Stimulated activated CD8-positive, alpha-beta memory T cell treated with anti-CD3 and anti-CD28 coated beads, Interleukin-12 subunit alpha, Interleukin-12 subunit beta, amount 100 ng/mL, for 24 hours (primary cell): ENCODE results near the gene NUP50.
"Not testable (repeated sequence)": the region's sequence is repeated elsewhere in the genome, so short reads cannot be mapped to it uniquely, and the experiment has no call there.

Experiments
- DNase-seq: peaks from one replicate; pipeline ENCODE4 v3.0.0-alpha.2; 2020; ENCODE audit errors: extremely low read depth

NUP50 gene

GRCh38 chr22:45159652-45160462, 3.9 kb upstream of the NUP50 start:
- no peak for DNase-seq

GRCh38 chr22:45162531-45162930, 1.2 kb upstream of the NUP50 start:
- no peak for DNase-seq

- DNase-seq = no peak
Observed at GRCh38 chr22:45163099-45163450, 650 bp upstream of the NUP50 start.

DNA sequence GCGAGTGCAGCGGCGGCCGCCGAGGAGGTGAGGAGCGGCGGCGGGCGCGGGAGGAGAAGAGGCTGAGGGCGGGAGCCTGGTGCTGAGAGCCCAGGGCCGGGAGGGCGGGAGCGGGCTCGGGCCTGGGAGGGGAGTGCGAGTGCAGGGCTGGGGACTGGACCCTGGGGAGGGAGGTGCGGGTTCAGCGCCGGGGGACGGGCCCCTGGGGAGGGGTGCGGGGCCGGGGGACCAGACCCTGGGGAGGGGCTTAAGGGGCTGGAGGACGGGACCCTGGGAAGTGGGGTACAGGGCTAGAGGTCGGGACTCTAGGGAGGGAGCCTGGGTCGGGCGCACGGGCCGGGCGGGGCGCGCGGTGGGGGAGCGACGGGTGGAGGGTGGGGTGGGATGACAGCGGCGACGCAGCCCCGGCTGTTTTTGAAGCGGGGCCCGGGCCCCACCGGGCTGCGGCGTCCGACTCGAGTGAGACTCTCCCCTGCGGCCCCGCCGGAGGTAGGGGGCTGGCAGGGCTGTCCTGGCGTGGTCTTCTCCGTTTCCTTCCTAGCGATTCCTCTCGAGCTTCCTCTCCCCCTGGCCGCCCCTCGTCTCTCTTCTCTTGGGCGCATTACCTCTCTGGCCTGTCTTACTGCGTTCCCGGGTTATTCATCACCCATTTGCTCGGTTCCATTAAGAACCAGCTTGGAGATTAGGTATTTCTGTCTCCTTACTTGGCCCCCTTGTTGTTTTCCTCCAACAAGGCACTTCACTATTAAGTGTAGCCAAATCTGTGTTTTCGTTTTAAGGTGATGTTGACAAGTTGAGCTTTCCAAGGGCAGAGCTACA, 754 bp downstream of the NUP50 start:
- DNase-seq = peak; percentile 22

GRCh38 chr22:45166932-45167331, 3.2 kb downstream of the NUP50 start:
- DNase-seq = no peak

- no peak for DNase-seq
Observed at GRCh38 chr22:45169591-45170466, 6.1 kb downstream of the NUP50 start.

GRCh38 chr22:45171830-45172229, 8.1 kb downstream of the NUP50 start:
- DNase-seq = no peak

DNA sequence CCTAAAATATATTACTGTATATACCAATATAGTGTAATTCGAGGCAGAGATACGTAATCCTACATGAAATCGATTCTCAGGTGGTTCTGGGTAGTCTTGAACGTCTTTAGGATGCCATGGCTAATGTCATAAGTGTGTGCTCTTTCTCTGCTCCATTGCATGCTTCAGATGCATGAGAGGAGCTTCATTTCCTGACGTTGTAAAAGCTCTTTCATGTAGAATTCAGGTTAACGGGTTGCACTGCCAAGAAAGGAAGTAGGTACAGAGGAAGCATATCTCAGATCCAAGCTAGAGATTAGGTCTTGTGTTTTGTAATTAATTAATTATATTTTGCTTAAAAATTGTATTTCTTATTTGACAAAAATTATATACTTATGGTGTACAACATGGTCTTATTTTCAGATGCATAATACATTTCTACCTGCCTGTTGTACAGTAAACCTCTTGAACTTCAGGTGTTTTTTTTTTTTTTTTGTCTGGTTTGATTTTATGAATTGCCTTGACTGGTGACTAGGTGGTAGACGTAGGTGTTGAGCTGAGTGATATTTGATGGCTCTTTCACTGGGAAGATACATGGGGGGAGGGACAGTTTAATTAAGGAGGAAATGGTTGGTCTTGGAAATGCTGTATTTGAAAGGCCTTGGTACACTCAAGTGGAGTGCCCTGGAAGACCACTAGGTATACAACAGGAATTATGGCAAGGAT, 9.3 kb downstream of the NUP50 start:
- DNase-seq = no peak

DNA sequence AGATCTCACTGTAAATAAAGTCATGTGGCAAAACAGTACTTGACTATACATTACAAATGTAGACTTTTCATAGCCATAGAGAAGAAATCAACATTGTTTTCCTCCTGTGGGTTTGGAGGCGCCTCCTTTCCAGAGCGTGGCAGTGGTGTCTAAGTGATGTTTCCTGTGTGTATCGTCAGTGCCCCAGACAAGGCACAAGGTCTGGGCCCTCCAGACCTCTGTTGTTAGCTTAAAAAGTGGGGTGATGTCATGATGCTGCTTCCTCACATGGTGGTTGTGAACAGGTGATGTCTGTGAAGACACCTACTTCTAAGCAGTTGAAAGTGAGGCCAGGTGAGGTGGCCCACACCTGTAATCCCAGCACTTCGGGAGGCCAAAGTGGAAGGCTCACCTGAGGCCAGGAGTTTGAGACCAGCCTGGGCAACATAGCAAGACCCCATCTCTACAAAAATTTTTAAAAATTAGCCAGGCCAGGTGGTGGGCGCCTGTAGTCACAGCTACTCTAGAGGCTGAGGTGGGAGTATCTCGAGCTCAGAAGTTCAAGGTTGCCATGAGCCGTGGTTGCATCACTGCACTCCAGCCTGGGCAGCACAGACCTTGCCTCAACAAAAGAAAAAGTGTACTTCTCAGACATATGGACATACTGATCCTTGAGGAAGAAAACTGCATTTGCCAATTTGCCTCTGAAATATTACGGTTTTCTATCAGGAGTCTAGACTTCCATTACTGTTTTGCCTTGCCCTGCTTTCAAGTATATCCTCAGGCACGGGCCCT, 15.7 kb downstream of the NUP50 start:
- DNase-seq = no peak

DNA sequence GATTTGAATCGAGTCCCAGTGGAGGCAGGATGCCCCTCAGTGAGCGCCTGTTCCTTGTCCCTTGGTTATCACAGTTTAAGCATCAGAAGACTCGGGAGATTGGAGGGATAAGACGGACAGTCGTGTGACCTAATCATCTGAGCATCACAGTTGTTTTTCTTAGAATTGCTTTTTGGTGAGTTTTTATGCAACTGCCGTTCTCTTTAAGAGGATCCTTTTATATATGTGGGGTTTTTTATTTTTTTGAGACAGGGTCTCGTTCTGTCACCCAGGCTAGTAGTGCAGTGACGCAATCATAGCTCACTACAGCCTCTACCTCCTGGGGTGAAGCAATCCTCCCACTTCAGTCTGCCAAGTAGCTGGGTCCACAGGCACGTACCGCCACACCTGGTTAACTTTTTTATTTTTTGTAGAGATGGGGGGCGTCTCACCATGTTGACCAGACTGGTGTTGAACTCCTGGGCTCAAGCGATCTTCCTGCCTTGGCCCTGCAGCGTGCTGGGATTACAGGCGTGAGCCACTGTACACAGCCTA, 16.5 kb downstream of the NUP50 start:
- no peak for DNase-seq

DNA sequence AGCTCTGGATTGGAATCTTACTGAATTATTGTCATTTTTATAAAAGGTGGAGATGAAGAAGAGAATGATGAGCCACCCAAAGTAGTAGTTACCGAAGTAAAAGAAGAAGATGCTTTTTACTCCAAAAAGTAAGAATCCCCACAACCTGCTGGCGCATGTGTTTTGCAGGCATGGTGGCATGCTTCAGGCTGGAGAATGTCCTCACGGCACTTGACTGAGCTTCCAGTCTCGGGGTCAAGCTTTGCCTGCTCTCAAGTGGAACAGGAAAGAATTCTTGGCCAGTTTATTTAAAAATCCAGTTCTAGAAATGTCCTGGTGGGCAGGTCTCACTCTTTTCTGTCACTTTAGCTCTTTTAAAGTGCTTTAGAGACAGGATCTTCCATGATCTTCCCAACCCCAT, 17.5 kb downstream of the NUP50 start:
- DNase-seq = no peak

DNA sequence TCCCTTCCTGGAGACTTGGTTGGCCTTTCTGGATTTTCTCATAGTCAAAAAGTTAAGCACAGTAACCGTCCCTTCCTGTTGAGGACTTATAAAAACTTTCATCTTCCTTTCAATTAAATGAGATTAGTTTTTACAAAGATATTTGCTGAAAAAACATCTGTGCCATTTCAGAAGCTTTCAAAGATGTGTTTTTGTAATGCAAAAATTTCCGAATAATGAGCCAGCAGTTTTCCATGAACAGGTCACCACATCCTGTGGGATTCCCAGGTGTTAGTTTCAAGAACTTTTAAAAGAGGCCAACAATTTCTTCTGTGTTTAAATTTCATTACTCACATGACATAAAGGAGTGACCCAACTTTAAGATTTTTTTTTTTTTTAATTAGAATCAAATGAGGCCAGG, 18.0 kb downstream of the NUP50 start:
- no peak for DNase-seq

DNA sequence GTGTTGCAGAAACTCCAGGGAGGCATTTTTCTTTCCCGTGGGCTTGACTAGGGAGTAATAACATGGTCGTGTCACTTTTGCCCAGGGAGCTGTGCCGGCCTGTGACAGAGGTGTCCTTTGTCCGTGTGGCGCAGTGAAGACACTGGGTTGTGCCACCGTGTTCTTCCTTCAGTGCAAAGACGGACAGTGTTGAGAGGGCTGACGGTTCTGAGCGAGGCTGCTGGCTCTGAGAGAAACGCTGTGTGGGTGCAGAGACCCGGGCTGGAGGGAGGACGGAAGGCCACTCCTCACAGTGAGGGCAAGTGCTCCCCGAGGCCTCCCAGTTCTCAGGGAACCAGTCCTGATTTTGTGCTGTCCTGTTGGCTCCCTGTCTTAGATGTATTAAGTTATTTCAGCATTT, 20.2 kb downstream of the NUP50 start:
- no peak for DNase-seq

- no peak for DNase-seq
Observed at GRCh38 chr22:45185718-45186514, 22.2 kb downstream of the NUP50 start.

DNA sequence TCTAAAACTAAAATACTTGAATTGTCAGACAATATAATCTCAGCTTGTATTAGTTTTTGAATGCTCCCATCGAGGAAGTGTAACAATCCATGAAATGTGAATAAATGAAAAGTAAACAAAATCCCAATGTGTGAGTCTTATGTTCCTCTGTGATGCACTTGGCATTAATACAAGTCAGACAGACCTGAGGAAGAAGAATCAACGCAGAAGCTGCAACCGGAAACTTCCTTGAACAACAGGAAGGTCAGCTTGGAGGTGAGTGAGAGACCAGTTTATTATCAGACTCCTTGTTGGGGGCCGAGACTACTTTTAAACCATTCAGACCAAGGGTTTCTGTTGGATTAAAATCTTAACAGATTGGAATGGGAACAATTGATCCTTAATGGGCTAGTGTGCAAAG, 24.2 kb downstream of the NUP50 start:
- DNase-seq = no peak

- no peak for DNase-seq
Observed at GRCh38 chr22:45188779-45189178, 25.1 kb downstream of the NUP50 start.

- DNase-seq = no peak
Observed at GRCh38 chr22:45190202-45190872, 26.6 kb downstream of the NUP50 start.

DNA sequence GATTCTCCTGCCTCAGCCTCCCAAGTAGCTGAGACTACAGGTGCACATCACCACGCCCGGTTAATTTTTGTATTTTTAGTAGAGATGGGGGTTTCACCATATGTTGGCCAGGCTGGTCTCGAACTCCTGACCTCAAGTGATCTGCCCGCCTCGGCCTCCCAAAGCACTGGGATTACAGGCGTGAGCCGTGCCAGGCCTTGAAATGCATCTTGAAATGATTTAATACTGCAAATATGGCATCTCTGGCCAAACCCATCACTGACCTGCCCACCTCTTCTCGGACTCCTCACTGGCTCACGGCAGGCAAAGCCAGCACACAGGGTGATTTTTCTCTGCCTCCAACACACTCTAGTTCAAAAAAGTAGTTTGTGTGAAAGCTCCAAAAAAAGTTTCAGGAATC, 28.0 kb downstream of the NUP50 start:
- DNase-seq = not testable (repeated sequence)

DNA sequence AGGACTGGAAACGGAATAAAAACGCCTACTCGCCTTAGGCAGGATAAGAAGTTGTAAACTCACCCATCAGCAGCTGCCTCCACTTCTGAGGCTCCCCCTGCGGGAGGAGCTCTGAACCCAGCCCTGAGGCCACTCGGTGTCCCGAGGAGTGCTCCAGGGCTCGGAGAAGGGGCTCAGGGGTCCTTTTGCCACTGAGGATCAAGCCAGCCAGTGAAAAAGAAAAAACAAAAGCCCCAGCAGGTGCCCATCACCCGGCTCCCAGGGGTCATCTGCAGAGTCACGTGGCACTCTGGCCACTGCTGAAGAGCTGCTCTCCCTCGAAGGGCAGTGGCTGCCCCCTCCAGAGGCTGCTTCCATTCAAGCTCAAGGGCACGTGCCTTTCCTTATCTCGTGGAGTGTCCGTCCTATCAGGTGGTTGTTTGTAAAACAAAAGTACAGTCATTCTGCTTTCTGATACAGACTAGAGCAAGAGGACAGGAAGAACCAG, 29.0 kb downstream of the NUP50 start:
- no peak for DNase-seq
